HEK293 (cell line): ENCODE measurements around the gene CBFA2T2.

ENCODE experiments used
- CTCF ChIA-PET: fragments of 350-600 bp; formaldehyde crosslinking; extraction: SDS; loops from one replicate; lab custom pipeline; 2021; ENCODE audit warnings: antibody characterized with exemption; lab: Yijun Ruan, JAX
- POLR2A ChIA-PET: fragments of 300-600 bp; formaldehyde crosslinking; extraction: SDS; loops from one replicate; lab custom pipeline; 2020; ENCODE audit warnings: antibody characterized with exemption, inconsistent platforms; lab: Yijun Ruan, JAX
- H3K27ac ChIP-seq: fragments of 200-500 bp; sonication (Bioruptor generic); 2 replicates; pipeline ENCODE4 v1.5.1; 2014; ENCODE audit warnings: low read depth, low read length, control low read depth, inconsistent platforms; ENCODE audit errors: extremely low read depth
- H3K36me3 ChIP-seq, 2 experiments: fragments of 200-500 bp in 1 of 2; sonication (Bioruptor generic) in 1 of 2; 1 replicate in 1 of 2; 2 replicates in 1 of 2; pipeline ENCODE4 v1.5.1; 2014 to 2017; ENCODE audit warnings: inconsistent platforms in 2 of 2, low read length in 2 of 2; ENCODE audit not compliant: control insufficient read depth in 2 of 2, insufficient read depth in 1 of 2
- H3K4me1 ChIP-seq: fragments of 200-500 bp; sonication (Bioruptor generic); 2 replicates; pipeline ENCODE4 v1.5.1; 2014; ENCODE audit warnings: mild to moderate bottlenecking, low read length, inconsistent platforms; ENCODE audit not compliant: control insufficient read depth, insufficient read depth
- H3K4me3 ChIP-seq: 2 replicates; pipeline ENCODE4 v1.5.1; 2011; ENCODE audit warnings: low read depth, mild to moderate bottlenecking, control low read depth, low read length, moderate library complexity
- H3K9me3 ChIP-seq: fragments of 200-500 bp; sonication (Bioruptor generic); 2 replicates; pipeline ENCODE4 v1.5.1; 2014; ENCODE audit warnings: low read depth, low read length, inconsistent platforms; ENCODE audit not compliant: control insufficient read depth, insufficient read depth
- CTCF ChIP-seq: fragments of 450-650 bp; formaldehyde crosslinking; IDR thresholded peaks from 2 replicates; pipeline ENCODE4 v1.5.1; 2016; ENCODE audit warnings: missing biosample characterization, missing genetic modification characterization
- HIC1 ChIP-seq: fragments of 450-650 bp; formaldehyde crosslinking; IDR thresholded peaks from 2 replicates; pipeline ENCODE4 v1.5.1; 2016; ENCODE audit warnings: missing biosample characterization, missing genetic modification characterization
- PBX3 ChIP-seq: sonication (generic); formaldehyde crosslinking; IDR thresholded peaks from 2 replicates; pipeline ENCODE4 v1.8.1; 2022; ENCODE audit warnings: mild to moderate bottlenecking, moderate library complexity, missing genetic modification reagents
- ZBTB48 ChIP-seq: fragments of 450-650 bp; formaldehyde crosslinking; IDR thresholded peaks from 2 replicates; pipeline ENCODE4 v1.5.1; 2016; ENCODE audit warnings: missing biosample characterization, missing genetic modification characterization
- ZBTB6 ChIP-seq: fragments of 450-650 bp; formaldehyde crosslinking; IDR thresholded peaks from 2 replicates; pipeline ENCODE4 v1.5.1; 2017; ENCODE audit warnings: missing biosample characterization, missing genetic modification characterization
- ZNF155 ChIP-seq: fragments of 450-650 bp; formaldehyde crosslinking; IDR thresholded peaks from 2 replicates; pipeline ENCODE4 v1.5.1; 2016; ENCODE audit warnings: missing biosample characterization, missing genetic modification characterization
- ZNF2 ChIP-seq: fragments of 450-650 bp; formaldehyde crosslinking; IDR thresholded peaks from 2 replicates; pipeline ENCODE4 v1.5.1; 2016; ENCODE audit warnings: missing biosample characterization, missing genetic modification characterization
- ZNF202 ChIP-seq: fragments of 450-650 bp; formaldehyde crosslinking; IDR thresholded peaks from 2 replicates; pipeline ENCODE4 v1.5.1; 2016; ENCODE audit warnings: missing biosample characterization, missing genetic modification characterization, borderline replicate concordance
- ZNF433 ChIP-seq: fragments of 450-650 bp; formaldehyde crosslinking; IDR thresholded peaks from 2 replicates; pipeline ENCODE4 v1.5.1; 2016; ENCODE audit warnings: missing biosample characterization, missing genetic modification characterization, low read depth
- ZNF530 ChIP-seq: fragments of 450-650 bp; formaldehyde crosslinking; IDR thresholded peaks from 2 replicates; pipeline ENCODE4 v1.5.1; 2016; ENCODE audit warnings: low read depth, missing biosample characterization, missing genetic modification characterization
- ZNF544 ChIP-seq: fragments of 450-650 bp; formaldehyde crosslinking; IDR thresholded peaks from 2 replicates; pipeline ENCODE4 v1.5.0; 2017; ENCODE audit warnings: missing biosample characterization, missing genetic modification characterization
- ZNF658 ChIP-seq: fragments of 450-650 bp; formaldehyde crosslinking; IDR thresholded peaks from 2 replicates; pipeline ENCODE4; 2016; ENCODE audit warnings: missing biosample characterization, missing genetic modification characterization
- ZNF701 ChIP-seq: fragments of 450-650 bp; formaldehyde crosslinking; IDR thresholded peaks from 2 replicates; pipeline ENCODE4 v1.5.1; 2016; ENCODE audit warnings: missing biosample characterization, missing genetic modification characterization
- ZSCAN4 ChIP-seq: fragments of 450-650 bp; formaldehyde crosslinking; IDR thresholded peaks from 2 replicates; pipeline ENCODE4 v1.5.1; 2017; ENCODE audit warnings: missing biosample characterization, missing genetic modification characterization

CBFA2T2 gene

GRCh38 chr20:33667245-33667675 is 177.4 kb downstream of the CBFA2T2 start:
- H3K36me3 ChIP-seq, result peaks cover 0 to 52% of the 10 kb centered on the region in 2 experiments; a peak in 1 of 3 replicates
- ChIA-PET POLR2A (interaction anchor here (0.8 to 1.8 kb wide), 8 partner anchors 7 to 266 kb away, joined by 3 to 5 read pairs (median 3); partner anchors contain the start of genes CDK5RAP1 and E2F1), CTCF (interaction anchor here (0.6 to 1.5 kb wide), 8 partner anchors 14 to 765 kb away, joined by 3 to 5 read pairs (median 3); partner anchors contain the start of gene ZNF341)
- TF ChIP-seq ZBTB48 (no peak), PBX3 (no peak), ZNF530 (no peak), ZNF155 (tag by site-specific recombination) (no peak), ZNF658 (no peak), ZNF701 (tag by site-specific recombination) (no peak), ZSCAN4 (no peak)
- H3K27ac ChIP-seq, result no peak overlapping the region
- H3K4me1 ChIP-seq, result no peaks in the 10 kb centered on the region
- no peak overlapping the region for H3K4me3 ChIP-seq
- no peaks in the 10 kb centered on the region for H3K9me3 ChIP-seq

- TF ChIP-seq ZNF202 (tag by site-specific recombination) (peak; percentile 47; the same call in 1 of the 2 replicates), ZNF2 (tag by site-specific recombination) (peak; percentile 97), ZNF433 (tag by site-specific recombination) (no peak), ZBTB6 (tag by site-specific recombination) (0 out of 2 replicates have a peak, but pooled peaks have one; percentile 14), ZNF544 (tag by site-specific recombination) (no peak), HIC1 (tag by site-specific recombination) (0 out of 2 replicates have a peak, but pooled peaks have one; percentile 52), CTCF (peak; percentile 31; the same call in 1 of the 2 replicates)
- no peaks in the 10 kb centered on the region for H3K9me3 ChIP-seq
- H3K4me3 ChIP-seq, result no peak overlapping the region
- POLR2A ChIA-PET, result interaction anchor here (0.9 to 2.3 kb wide), 4 partner anchors 12 to 266 kb away, joined by 3 to 6 read pairs (median 4); partner anchors contain the start of genes CDK5RAP1 and E2F1
- CTCF ChIA-PET, result interaction anchor here (0.6 to 1.5 kb wide), 8 partner anchors 10 to 381 kb away, joined by 3 to 6 read pairs (median 4); partner anchors contain the start of gene ZNF341
- peaks cover 0 to 56% of the 10 kb centered on the region in 2 experiments; a peak in 1 of 3 replicates for H3K36me3 ChIP-seq
- H3K4me1 ChIP-seq, result no peaks in the 10 kb centered on the region
- H3K27ac ChIP-seq, result no peak overlapping the region
These were observed 178.0 kb downstream of the CBFA2T2 start for GRCh38 chr20:33667676-33668465.
